GM18502 (cell line): ENCODE results near the gene MAGOH.
A peak's percentile ranks its signal among the peaks of the same experiment; 100 is the strongest.
"Not testable (repeated sequence)": the region's sequence is repeated elsewhere in the genome, so short reads cannot be mapped to it uniquely, and the experiment has no call there.

ENCODE experiments used
- ATAC-seq: cut with Tn5 transposase; IDR thresholded peaks from one replicate; pipeline ENCODE4 v1.9.1; 2021; ENCODE audit warnings: mild to moderate bottlenecking; ENCODE audit not compliant: unreplicated experiment, poor library complexity

The MAGOH gene

DNA sequence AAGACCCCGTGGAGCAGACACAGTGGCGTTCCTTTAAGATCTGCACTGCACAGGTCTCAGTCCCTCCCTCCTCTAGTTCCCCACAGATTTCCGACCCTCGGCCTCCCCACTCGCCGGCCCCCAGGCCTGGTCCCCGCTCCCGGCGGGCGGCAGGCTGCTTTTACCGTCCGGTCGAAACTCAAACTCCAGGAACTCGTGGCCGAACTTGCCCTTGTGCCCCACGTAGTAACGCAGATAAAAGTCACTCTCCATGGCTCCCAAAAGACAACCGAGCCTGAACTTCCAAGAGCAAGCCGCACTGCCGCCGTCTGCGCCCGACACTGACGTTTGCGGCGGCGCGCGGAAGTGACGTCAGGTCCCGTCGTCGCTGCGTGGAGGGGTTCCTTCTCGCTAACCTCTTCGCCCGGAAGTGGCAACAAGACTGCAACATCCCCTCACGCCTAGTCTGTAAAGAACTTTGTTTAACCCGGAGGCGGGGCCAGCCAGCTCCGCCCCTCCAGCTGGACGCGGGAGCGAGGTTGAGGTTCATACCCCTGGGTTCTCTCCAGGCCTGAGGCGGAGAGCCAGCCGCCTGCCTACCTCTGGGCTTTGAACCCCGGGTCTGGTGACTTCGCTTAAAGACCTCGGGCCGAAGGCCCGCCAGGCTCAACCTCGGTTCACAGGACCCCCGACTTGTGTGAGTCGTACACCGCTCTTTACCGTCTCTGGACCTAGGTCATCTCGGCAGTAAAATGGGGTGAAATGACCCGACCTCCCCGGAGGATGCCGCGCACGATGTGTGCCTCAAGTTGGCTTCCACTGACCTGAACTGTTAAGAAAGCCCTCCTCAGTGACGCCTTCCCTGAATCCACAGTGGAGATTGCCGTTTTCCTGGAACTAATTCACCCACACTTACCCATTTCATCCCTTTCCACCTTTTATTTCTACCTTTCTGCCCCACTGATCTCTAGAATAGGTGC lies at the start of gene MAGOH:
MAGOH (minus strand) TSS at position 322 of the 959 bp plus-strand sequence; CDS start at position 252, 70 bp downstream.
- ATAC-seq, result peak; percentile 99

- ATAC-seq, result no peak
These were observed 48.6 kb upstream of the MAGOH start for GRCh38 chr1:53286955-53287354.

GRCh38 chr1:53285969-53286760 lies 47.8 kb upstream of the MAGOH start:
- ATAC-seq, result no peak

GRCh38 chr1:53285546-53285945 lies 47.2 kb upstream of the MAGOH start:
- ATAC-seq, result no peak

DNA sequence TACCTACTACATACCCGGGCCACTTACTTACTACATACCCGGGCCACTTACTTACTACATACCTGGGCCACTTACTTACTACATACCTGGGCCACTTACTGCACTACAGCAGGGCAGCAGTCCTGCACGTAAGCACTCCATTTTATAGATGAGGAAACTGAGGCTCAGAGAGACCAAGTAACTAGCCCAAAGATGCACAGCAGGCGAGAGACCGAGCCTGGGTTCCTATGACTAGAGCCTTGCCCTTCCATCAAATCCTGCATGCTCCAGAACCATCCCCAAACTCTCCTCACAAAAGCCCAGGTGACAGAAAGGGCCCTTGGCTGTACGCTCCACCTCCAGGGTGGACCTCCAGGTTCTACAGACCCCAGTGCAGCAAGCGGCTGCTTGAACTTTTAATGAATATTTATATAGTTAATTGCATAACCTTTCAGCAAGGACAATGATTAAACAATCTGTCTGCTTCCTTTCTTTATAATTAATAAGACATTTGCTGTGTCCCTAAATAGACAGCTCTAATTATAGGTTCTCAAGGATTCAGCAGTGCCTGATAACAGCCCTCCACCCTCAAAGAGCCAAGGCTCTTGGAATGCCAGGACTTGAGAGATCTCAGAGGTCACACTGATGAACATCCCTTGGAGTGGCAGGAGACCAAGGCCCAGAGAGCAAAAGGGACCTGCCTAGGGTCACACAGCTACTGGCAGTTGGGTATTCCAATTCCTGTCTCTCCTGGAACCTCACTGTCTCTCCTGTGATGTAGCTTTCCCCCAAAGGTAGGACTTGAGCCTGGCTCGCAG lies 46.1 kb upstream of the MAGOH start:
- no peak for ATAC-seq

DNA sequence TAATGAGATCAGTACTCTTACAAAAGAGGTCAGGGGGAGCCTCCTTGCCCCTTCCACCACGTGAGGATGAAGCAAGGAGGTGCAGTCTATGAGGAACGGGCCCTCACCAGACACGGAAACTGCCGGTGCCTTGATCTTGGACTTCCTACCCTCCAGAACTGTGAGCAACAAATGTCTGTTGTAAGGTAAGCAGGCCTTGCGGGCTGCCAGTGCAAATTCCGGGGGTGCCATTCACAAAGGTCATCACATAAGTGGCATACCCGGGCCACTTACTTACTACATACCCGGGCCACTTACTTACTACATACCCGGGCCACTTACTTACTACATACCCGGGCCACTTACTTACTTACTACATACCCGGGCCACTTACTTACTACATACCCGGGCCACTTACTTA lies 44.8 kb upstream of the MAGOH start:
- not testable (repeated sequence) for ATAC-seq

GRCh38 chr1:53281133-53281532 lies 42.8 kb upstream of the MAGOH start:
- ATAC-seq, result no peak

- no peak for ATAC-seq
These were observed 42.2 kb upstream of the MAGOH start for GRCh38 chr1:53280496-53280895.

DNA sequence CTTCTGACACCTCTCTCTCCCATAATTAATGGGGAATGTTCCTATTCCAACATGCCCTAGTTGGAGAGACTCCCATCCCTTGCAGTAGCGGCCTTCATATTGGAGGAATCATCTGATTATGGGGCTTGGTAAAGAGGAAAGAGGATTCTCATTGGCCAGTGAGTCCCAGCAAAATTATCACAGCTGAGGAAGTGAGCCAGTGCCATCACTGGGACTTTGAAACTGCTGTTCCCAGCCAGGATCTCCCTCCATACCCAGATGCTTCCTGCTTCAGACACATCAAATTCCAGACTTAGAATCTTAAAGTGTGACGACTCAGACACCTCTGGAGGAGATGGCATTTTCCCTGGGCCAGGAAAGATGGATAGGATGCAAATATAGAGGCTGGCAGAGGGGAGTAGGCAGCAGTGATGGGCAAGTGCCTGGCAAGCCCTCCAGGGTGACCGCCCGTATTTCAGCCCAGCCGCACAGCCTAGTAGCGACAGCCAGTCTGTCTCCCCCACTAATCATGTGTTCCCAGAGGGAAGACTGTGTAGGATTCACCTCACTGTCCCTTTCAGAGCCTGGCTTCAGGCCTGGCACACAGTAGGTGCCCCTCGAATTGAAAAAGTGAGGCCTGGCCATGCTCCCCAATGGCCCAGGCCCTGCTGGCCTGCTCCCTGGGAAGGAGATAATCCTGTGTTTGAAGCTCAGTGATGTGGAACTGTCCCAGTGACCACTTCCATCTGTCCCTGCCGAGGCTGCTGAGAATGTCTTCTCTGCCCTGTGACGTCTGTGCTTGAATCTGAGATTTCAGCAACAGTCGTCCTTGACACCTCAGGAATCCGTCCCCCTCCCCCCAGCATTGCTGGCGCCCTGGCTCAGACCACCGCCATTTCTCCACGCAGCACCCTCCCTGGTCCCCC lies 41.2 kb upstream of the MAGOH start:
- no peak for ATAC-seq

DNA sequence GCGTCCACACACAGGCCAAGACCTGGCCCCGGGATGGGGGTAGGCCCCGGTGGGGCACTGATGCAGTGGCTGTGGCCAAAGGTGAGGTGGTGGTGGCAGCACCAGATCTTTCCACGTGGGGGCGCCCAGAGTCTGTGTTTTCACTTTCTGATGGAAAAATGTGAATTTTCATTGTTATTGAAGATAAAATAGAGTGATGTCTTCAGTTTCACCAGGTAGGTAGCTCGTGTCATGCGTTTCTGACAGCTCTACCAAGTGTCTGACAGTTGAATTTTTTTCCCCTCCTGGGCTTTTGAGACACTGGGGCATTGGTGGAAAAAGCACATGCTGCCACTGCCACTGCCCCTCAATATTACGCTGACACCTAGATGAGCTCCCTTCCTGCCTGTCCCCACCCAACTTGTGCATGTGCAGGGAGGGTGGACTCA lies 40.0 kb upstream of the MAGOH start:
- no peak for ATAC-seq

DNA sequence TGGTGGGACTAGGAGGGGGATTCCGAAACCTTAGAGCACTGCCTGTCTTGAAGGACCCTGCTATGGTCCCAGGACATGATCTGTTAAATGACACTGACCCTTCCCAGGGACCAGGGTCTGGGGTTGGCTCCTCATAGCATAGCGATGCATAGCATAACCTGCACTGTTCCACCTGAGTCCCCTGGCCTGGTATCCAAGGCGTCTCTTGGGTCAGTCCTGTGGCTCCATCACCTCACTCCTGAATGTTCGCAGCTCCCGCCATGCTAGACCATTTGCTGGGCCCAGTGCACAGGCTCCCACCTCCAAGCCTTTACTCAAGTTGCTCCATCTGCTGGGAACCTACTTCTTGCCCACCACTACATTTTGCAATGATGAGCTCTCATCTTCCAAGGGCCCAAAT lies 39.0 kb upstream of the MAGOH start:
- no peak for ATAC-seq

GRCh38 chr1:53276902-53277281 lies 38.6 kb upstream of the MAGOH start:
- no peak for ATAC-seq

DNA sequence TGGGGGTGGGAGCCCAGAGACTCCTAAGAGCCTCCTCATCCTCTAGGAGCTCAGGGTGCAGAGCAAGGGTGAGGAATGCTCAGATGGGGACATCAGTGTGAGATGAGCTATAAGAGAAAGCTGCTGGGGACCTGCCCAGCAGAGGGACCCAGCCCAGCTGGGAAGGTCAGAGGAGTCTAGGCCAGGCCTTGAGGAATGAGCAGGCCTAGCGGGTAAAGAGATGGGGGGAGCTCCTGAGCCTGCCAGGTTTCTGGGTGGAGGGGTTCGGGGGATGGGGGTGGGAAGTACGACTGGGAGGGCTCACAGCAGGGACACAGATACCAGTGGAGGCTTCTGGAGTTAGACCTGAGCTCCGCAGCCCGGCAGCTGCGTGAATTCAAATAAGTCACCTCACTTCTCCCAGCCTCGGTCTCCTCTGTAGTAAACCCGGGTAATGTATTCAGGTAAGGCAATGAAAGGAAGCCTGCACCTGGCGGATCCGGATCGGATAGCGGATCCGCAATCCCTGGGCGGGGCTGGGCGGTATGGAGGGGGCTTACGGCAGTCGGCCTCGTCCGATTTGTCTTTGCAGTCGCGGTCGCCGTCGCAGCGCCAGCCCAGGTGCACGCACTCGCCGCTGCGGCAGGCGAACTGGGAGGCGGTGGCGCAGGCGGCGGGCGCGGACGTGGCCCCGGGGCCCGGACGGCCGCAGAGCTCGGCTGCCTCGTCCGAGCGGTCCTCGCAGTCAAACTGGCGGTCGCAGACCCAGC lies 38.0 kb upstream of the MAGOH start:
- no peak for ATAC-seq

GRCh38 chr1:53275566-53275965 lies 37.2 kb upstream of the MAGOH start:
- ATAC-seq, result no peak

- ATAC-seq, result no peak
These were observed 36.3 kb upstream of the MAGOH start for GRCh38 chr1:53274541-53275185.

DNA sequence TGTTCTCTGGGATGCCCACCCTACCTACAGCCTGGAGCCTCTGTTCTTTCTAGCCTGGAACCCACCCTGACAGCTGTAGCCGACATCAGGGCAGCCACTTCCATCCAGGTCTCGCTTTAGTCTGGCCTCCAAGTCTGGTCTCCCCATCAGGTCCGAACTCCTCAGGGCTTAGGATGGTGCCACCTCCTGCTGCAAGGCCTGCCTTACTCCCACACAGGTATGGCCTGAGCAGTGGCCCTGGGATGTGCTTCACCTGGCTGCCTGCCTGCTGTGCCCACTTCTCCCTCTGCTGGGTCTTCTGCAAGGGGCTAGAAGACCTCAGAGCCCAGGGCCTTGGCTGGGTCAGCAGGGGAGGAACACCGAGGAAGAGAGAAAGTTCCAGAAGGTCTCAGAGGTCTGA lies 35.7 kb upstream of the MAGOH start:
- ATAC-seq, result no peak

GRCh38 chr1:53273526-53273925 lies 35.2 kb upstream of the MAGOH start:
- ATAC-seq, result no peak

DNA sequence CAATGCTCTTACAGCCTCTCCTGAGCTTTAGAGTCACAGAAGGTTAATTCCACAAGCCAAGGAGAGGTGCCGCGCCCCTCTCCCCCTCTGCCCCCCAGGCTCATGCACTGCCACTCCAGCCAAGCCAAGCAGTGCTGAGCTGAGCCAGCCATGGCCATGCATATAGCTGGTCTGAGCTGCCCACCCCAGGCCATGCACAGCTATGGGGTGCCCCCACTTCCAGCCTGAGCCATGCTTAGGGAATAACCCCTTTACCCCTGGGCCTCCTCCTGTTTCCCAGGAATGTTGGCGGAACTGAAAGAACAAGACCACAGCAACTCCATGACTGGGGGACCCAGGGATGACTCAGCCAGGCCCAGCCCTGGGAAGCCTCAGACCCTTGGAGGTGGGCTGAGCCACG lies 34.0 kb upstream of the MAGOH start:
- no peak for ATAC-seq
